ENCODE data around the gene LTBR. TPM values are rescaled to one million over a fixed set of nuclear protein-coding genes. Genes with fewer than 3 reads are reported as not detected.

The LTBR gene
- total and polyA plus RNA-seq, 10 of the 15 experiments (the other 5 are each of a cell fraction or from before 2014, with no cell fraction given), result 0.24 to 0.44 TPM; not detected in 8

GRCh38 chr12:6430124-6430989 lies 46.4 kb downstream of the LTBR start:
- Histone ChIP-seq H3K4me2 (ENCODE audit: control insufficient read depth, insufficient read depth) (peak overlapping the region; percentile 5), H3K27me3 (replicated peaks in 1 of 2; ENCODE audit: control insufficient read depth in 2 of 2, insufficient read depth in 2 of 2, low read length in 1 of 2) (no peaks in the 10 kb centered on the region; a peak in 1 of 4 replicates), H3K4me1 (ENCODE audit: control insufficient read depth, insufficient read depth, low read length) (peaks cover 82% of the 10 kb centered on the region), H3K9me3 (replicated peaks; ENCODE audit: control insufficient read depth, insufficient read depth, low read length) (no peaks in the 10 kb centered on the region), H3K4me3 (no peak overlapping the region), H4K20me1 (ENCODE audit: control insufficient read depth, insufficient read depth) (no peaks in the 10 kb centered on the region), H3K9ac (ENCODE audit: control insufficient read depth, insufficient read depth, low read length) (peak overlapping the region; percentile 56; the same call in 1 of the 2 replicates), H2AFZ (ENCODE audit: control insufficient read depth, low read depth, low read length) (peak overlapping the region; percentile 11), H3K36me3 (ENCODE audit: control insufficient read depth in 2 of 2, insufficient read depth in 2 of 2, low read length in 1 of 2) (no peaks in the 10 kb centered on the region), H3K79me2 (ENCODE audit: control insufficient read depth, insufficient read depth, low read length) (peaks cover 3% of the 10 kb centered on the region), H3K27ac (ENCODE audit: control insufficient read depth, insufficient read depth) (peak overlapping the region; percentile 29)
- ChIA-PET RAD21 (ENCODE audit: unreplicated experiment) (no interaction called here), SMC1A (ENCODE audit: uncharacterized antibody, unreplicated experiment) (interaction anchor here (0.6 kb wide), 1 partner anchor 60 kb away, joined by 3 read pairs; no protein-coding TSS in a partner anchor), POLR2A (interaction anchor here (1.0 kb wide), 1 partner anchor 95 kb away, joined by 3 read pairs; no protein-coding TSS in a partner anchor), CTCF (interaction anchor here (1.0 kb wide), 1 partner anchor 35 kb away, joined by 3 read pairs; no protein-coding TSS in a partner anchor)
- FAIRE-seq, result no peak
- ATAC-seq, result no peak
- WGBS (ENCODE audit: insufficient coverage, insufficient replicate concordance, low lambda C conversion rate, missing lambda C conversion rate), result 45% methylated on average over 19 of the region's 19 CpGs
- BruUV-seq (replicated peaks), result no TSS peak
- DNase-seq (ENCODE audit: low read depth, low spot score), result no peak
- intact Hi-C loops (cut with micrococcal nuclease; ENCODE audit: unreplicated experiment), result no loop called here
- in situ Hi-C loops (cut with MboI), result no loop called here
- no peak for TF ChIP-seq TCF12 (IDR thresholded peaks at IDR 0.05; ENCODE audit: low read depth, low read length)
- TF ChIP-seq CEBPZ (IDR thresholded peaks at IDR 0.05; ENCODE audit: low read depth, low read length), result no peak
- TF ChIP-seq BCLAF1 (IDR thresholded peaks at IDR 0.05), result no peak
- no peak for TF ChIP-seq CBX3 (IDR thresholded peaks at IDR 0.05; ENCODE audit: borderline replicate concordance, low read depth)
- TF ChIP-seq MYB (IDR thresholded peaks at IDR 0.05; ENCODE audit: borderline replicate concordance, low read depth, low read length), result no peak
- TF ChIP-seq ETV6 (conservative IDR thresholded peaks at IDR 0.05 in 1 of 2, IDR thresholded peaks at IDR 0.05 in 1 of 2; ENCODE audit: borderline replicate concordance in 1 of 2, low read depth in 1 of 2), result no peak
- no peak for TF ChIP-seq SMAD1 (IDR thresholded peaks at IDR 0.05; ENCODE audit: low read depth, partially characterized antibody)
- TF ChIP-seq NFYB (IDR thresholded peaks at IDR 0.05; ENCODE audit: insufficient read depth, low read depth, low read length), result no peak
- peak; percentile 35; the same call in 1 of the 2 replicates for TF ChIP-seq IKZF1 (conservative IDR thresholded peaks at IDR 0.05)
- TF ChIP-seq CHD4 (IDR thresholded peaks at IDR 0.05), result 0 out of 2 replicates have a peak, but pooled peaks have one; percentile 78
- TF ChIP-seq EED (IDR thresholded peaks at IDR 0.05; ENCODE audit: low read depth), result peak; percentile 49; the same call in 1 of the 2 replicates
- TF ChIP-seq JUND (IDR thresholded peaks at IDR 0.05; ENCODE audit: low read depth, low read length), result no peak
- TF ChIP-seq EP300 (IDR thresholded peaks at IDR 0.05; ENCODE audit: borderline replicate concordance in 1 of 2, control insufficient read depth in 1 of 2, low read depth in 2 of 2, low read length in 2 of 2), result no peak
- no peak for TF ChIP-seq MXI1 (IDR thresholded peaks at IDR 0.05; ENCODE audit: low read depth, low read length)
- TF ChIP-seq JUNB (IDR thresholded peaks at IDR 0.05), result no peak
- 0 out of 2 replicates have a peak, but pooled peaks have one; percentile 28 for TF ChIP-seq POLR2A (IDR thresholded peaks at IDR 0.05; ENCODE audit: low read depth, low read length)
- no peak for TF ChIP-seq ASH2L (IDR thresholded peaks at IDR 0.05; ENCODE audit: borderline replicate concordance, low read depth)

Measured in GM12878 (cell line).